K562 (cell line): Measurements from ENCODE around the gene BRD7. TPM values are rescaled to one million over a fixed set of nuclear protein-coding genes. Genes with fewer than 3 reads are reported as not detected.

Experiments
- CHCHD3 ChIP-seq: fragments of 250-450 bp; sonication (Bioruptor Pico); IDR thresholded peaks from 2 replicates; pipeline ENCODE4 v2.1.2; 2022; ENCODE audit warnings: mild to moderate bottlenecking
- CREB1 ChIP-seq, 2 experiments: sonication (generic) in 1 of 2; formaldehyde crosslinking in 1 of 2; IDR thresholded peaks; 2 replicates each; pipeline versions ENCODE4 v1.6.1 to v1.8.0; 2012 to 2022; ENCODE audit warnings: inconsistent platforms in 1 of 2, mild to moderate bottlenecking in 1 of 2, missing genetic modification reagents in 1 of 2, moderate library complexity in 1 of 2
- ELF1 ChIP-seq: fragments of 200-800 bp; sonication (Bioruptor generic); IDR thresholded peaks from 2 replicates; pipeline ENCODE4 v1.6.1; 2016; ENCODE audit warnings: missing genetic modification characterization, missing compliant biosample characterization
- ERF ChIP-seq: fragments of 450-650 bp; formaldehyde crosslinking; IDR thresholded peaks from 2 replicates; pipeline ENCODE4 v1.4.0; 2020; ENCODE audit warnings: mild to moderate bottlenecking, mixed read lengths
- HDAC2 ChIP-seq: fragments of 450-650 bp; IDR thresholded peaks from 2 replicates; pipeline ENCODE4 v1.6.1; 2016; ENCODE audit warnings: mild to moderate bottlenecking
- ILK ChIP-seq: fragments of 450-650 bp; IDR thresholded peaks from 2 replicates; pipeline ENCODE4 v1.6.1; 2016; ENCODE audit warnings: missing genetic modification characterization, low read depth, mild to moderate bottlenecking, missing compliant biosample characterization, moderate library complexity, borderline replicate concordance
- JUNB ChIP-seq: fragments of 450-650 bp; formaldehyde crosslinking; conservative IDR thresholded peaks from 2 replicates; pipeline ENCODE4 v1.4.0; 2020; ENCODE audit warnings: mild to moderate bottlenecking
- MTA1 ChIP-seq: fragments of 450-650 bp; IDR thresholded peaks from 2 replicates; pipeline ENCODE4 v1.6.1; 2017; ENCODE audit warnings: borderline replicate concordance
- NR2C2 ChIP-seq, 2 experiments: fragments of 200-800 bp in 1 of 2; sonication (Bioruptor generic) in 1 of 2; sonication (generic) in 1 of 2; formaldehyde crosslinking in 1 of 2; IDR thresholded peaks; 2 replicates each; pipeline versions ENCODE4 v1.6.1 to v1.8.0; 2016 to 2022; ENCODE audit warnings: mild to moderate bottlenecking in 1 of 2, missing compliant biosample characterization in 1 of 2, missing genetic modification characterization in 1 of 2, missing genetic modification reagents in 1 of 2
- RBBP5 ChIP-seq: fragments of 200-600 bp; sonication (generic); IDR thresholded peaks from 2 replicates; pipeline ENCODE4 v1.6.1; 2012; ENCODE audit warnings: borderline replicate concordance, mild to moderate bottlenecking, low read length, control low read depth, inconsistent platforms; ENCODE audit not compliant: insufficient read depth, poor library complexity, severe bottlenecking
- RBM39 ChIP-seq: fragments of 200-400 bp; formaldehyde crosslinking; optimal IDR thresholded peaks from 2 replicates; pipeline ENCODE3; 2018; ENCODE audit warnings: low read depth, low read length
- SMC3 ChIP-seq: conservative IDR thresholded peaks from 2 replicates; pipeline ENCODE4 v1.6.1; 2011; ENCODE audit warnings: low read depth, low read length, improper control_type of control experiment; ENCODE audit not compliant: insufficient read depth
- SRF ChIP-seq, 2 experiments: fragments of 250-450, 450-650 bp in 1 of 2; sonication (Bioruptor Pico) in 1 of 2; sonication (generic) in 1 of 2; formaldehyde crosslinking; IDR thresholded peaks; 2 replicates each; pipeline versions ENCODE4 v1.5.0 to v1.5.1; 2020 to 2022; ENCODE audit warnings: mild to moderate bottlenecking in 1 of 2, missing genetic modification reagents in 1 of 2
- STAT5B ChIP-seq: fragments of 250-450 bp; sonication (Bioruptor Pico); IDR thresholded peaks from 2 replicates; pipeline ENCODE4 v1.8.0; 2021; ENCODE audit warnings: mild to moderate bottlenecking, inconsistent platforms
- ZFX ChIP-seq: sonication (generic); formaldehyde crosslinking; IDR thresholded peaks from 2 replicates; pipeline ENCODE4 v1.8.0; 2022; ENCODE audit warnings: mild to moderate bottlenecking, missing genetic modification reagents, moderate library complexity
- ZNF431 ChIP-seq: sonication (generic); formaldehyde crosslinking; IDR thresholded peaks from 2 replicates; pipeline ENCODE4 v1.8.0; 2022; ENCODE audit warnings: mild to moderate bottlenecking, missing genetic modification reagents
- ZNF589 ChIP-seq: fragments of 200-800 bp; sonication (Bioruptor generic); IDR thresholded peaks from 2 replicates; pipeline ENCODE4 v1.6.1; 2016; ENCODE audit warnings: low read depth, missing genetic modification characterization, missing compliant biosample characterization
- ZNF766 ChIP-seq: fragments of 200-800 bp; sonication (Bioruptor generic); conservative IDR thresholded peaks from 2 replicates; pipeline ENCODE4 v1.6.1; 2016; ENCODE audit warnings: missing genetic modification characterization, missing compliant biosample characterization
- ZNF830 ChIP-seq: fragments of 250-450 bp; sonication (Bioruptor Pico); IDR thresholded peaks from 2 replicates; pipeline ENCODE4 v1.5.0; 2021; ENCODE audit warnings: mild to moderate bottlenecking
- polyA plus RNA-seq, 8 experiments: library from polyadenylated mRNA; depleted of rRNA in 4 of 8; stranded (reverse) in 5 of 8; unstranded in 3 of 8; fragments of >200 nt; fragmentation: Nextera tagmentation in 2 of 8; fragmentation: Illumina TruSeq in 1 of 8; extraction: Ambion mirVana in 2 of 8; extraction: Trizol in 1 of 8; gene quantifications; 2 replicates each; pipeline versions ENCODE4 v1.2.1 to v1.2.3, GENCODE V29; 2011 to 2014; ENCODE audit warnings: inconsistent platforms in 1 of 8, missing spikeins in 1 of 8
- total RNA-seq, 7 experiments: library from RNA; depleted of rRNA in 6 of 7; stranded (reverse); fragments of >200 nt in 6 of 7; fragmentation: Illumina TruSeq in 2 of 7; extraction: Trizol in 2 of 7; gene quantifications; 2 replicates each; pipeline versions ENCODE4 v1.2.1 to v1.2.3, GENCODE V29; 2011 to 2021; ENCODE audit warnings: low replicate concordance in 1 of 7
- TF ChIP-seq, protein P1 (sequence below): fragments of 250-450 bp; sonication (Bioruptor Pico); IDR thresholded peaks from 2 replicates; pipeline ENCODE4 v1.8.0; 2022; ENCODE audit warnings: moderate library complexity, mild to moderate bottlenecking, inconsistent platforms
- TF ChIP-seq, protein P2 (sequence below): fragments of 250-450 bp; sonication (Bioruptor Pico); IDR thresholded peaks from 2 replicates; pipeline ENCODE4 v1.8.0; 2021; ENCODE audit warnings: mild to moderate bottlenecking, moderate library complexity
- TF ChIP-seq, protein P3 (sequence below): fragments of 450-650 bp; IDR thresholded peaks from 2 replicates; pipeline ENCODE4 v1.6.1; 2016; ENCODE audit warnings: borderline replicate concordance
- TF ChIP-seq, protein P4 (sequence below): fragments of 250-450 bp; sonication (Bioruptor Pico); IDR thresholded peaks from 2 replicates; pipeline ENCODE4 v1.5.1; 2021; ENCODE audit warnings: mild to moderate bottlenecking

BRD7 gene
- total and polyA plus RNA-seq, 9 of the 15 experiments (the other 6 are each of a cell fraction or from before 2014, with no cell fraction given), result 20.6 to 101 (median 68.7) TPM

DNA sequence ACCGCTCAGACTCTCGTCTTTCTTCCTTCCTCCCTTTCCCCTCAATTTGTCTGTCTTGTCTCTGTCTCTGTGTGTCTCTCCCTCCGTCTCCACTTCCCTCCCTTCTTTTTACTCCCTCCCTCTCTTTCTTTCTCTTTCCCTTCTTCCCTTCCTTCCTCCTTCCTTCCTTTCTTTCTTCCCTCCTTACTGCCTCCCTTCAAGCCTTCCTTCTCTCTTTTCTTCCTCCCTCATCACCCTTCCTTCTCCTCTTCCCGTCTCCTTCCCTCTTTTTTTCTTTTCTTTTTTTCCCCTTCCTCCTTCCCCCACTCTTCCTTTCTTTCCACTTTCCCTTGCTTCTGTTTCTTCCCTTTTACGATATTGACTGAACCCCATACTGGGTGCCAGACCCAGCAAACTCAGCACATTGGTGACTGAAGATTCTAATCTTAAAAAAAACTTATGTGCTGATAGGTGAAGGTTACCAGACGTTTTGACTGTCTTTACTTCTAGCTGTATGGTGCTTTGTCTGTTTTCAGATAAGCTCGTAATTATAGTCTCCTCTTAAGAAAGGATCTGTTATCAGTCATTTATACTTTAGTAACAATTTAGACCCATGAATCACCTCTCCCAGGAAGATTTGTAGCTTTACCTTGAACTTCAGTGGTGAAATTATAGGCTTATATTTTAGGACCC lies 481 bp upstream of the BRD7 start (continued):
- TF ChIP-seq STAT5B (no peak), NR2C2 (CRISPR knock-in tag; IDR thresholded peaks at IDR 0.05) (no peak), NR2C2 (tag; IDR thresholded peaks at IDR 0.05) (no peak), RBM39 (no peak), HDAC2 (peak; percentile 91), MTA1 (peak; percentile 97), ERF (CRISPR knock-in tag) (no peak), CREB1 (IDR thresholded peaks at IDR 0.05) (no peak), CREB1 (CRISPR knock-in tag; IDR thresholded peaks at IDR 0.05) (no peak), RBBP5 (no peak), ZNF830 (no peak), CHCHD3 (CRISPR knock-in tag) (no peak), ELF1 (tag) (no peak), ZFX (CRISPR knock-in tag) (no peak), ZNF589 (CRISPR knock-in tag) (no peak), SRF (CRISPR knock-in tag; IDR thresholded peaks at IDR 0.05) (no peak), ZNF766 (no peak), SMC3 (no peak), ZNF431 (CRISPR knock-in tag) (no peak), JUNB (CRISPR knock-in tag) (no peak), ILK (tag) (no peak)
- TF ChIP-seq, protein P1, sequence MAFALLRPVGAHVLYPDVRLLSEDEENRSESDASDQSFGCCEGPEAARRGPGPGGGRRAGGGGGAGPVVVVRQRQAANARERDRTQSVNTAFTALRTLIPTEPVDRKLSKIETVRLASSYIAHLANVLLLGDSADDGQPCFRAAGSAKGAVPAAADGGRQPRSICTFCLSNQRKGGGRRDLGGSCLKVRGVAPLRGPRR, result no peak
- TF ChIP-seq, protein P2, sequence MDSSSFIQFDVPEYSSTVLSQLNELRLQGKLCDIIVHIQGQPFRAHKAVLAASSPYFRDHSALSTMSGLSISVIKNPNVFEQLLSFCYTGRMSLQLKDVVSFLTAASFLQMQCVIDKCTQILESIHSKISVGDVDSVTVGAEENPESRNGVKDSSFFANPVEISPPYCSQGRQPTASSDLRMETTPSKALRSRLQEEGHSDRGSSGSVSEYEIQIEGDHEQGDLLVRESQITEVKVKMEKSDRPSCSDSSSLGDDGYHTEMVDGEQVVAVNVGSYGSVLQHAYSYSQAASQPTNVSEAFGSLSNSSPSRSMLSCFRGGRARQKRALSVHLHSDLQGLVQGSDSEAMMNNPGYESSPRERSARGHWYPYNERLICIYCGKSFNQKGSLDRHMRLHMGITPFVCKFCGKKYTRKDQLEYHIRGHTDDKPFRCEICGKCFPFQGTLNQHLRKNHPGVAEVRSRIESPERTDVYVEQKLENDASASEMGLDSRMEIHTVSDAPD (CRISPR knock-in tag), result no peak
- TF ChIP-seq, protein P3, sequence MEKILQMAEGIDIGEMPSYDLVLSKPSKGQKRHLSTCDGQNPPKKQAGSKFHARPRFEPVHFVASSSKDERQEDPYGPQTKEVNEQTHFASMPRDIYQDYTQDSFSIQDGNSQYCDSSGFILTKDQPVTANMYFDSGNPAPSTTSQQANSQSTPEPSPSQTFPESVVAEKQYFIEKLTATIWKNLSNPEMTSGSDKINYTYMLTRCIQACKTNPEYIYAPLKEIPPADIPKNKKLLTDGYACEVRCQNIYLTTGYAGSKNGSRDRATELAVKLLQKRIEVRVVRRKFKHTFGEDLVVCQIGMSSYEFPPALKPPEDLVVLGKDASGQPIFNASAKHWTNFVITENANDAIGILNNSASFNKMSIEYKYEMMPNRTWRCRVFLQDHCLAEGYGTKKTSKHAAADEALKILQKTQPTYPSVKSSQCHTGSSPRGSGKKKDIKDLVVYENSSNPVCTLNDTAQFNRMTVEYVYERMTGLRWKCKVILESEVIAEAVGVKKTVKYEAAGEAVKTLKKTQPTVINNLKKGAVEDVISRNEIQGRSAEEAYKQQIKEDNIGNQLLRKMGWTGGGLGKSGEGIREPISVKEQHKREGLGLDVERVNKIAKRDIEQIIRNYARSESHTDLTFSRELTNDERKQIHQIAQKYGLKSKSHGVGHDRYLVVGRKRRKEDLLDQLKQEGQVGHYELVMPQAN, result peak; percentile 79; the same call in 1 of the 2 replicates
- TF ChIP-seq, protein P4, sequence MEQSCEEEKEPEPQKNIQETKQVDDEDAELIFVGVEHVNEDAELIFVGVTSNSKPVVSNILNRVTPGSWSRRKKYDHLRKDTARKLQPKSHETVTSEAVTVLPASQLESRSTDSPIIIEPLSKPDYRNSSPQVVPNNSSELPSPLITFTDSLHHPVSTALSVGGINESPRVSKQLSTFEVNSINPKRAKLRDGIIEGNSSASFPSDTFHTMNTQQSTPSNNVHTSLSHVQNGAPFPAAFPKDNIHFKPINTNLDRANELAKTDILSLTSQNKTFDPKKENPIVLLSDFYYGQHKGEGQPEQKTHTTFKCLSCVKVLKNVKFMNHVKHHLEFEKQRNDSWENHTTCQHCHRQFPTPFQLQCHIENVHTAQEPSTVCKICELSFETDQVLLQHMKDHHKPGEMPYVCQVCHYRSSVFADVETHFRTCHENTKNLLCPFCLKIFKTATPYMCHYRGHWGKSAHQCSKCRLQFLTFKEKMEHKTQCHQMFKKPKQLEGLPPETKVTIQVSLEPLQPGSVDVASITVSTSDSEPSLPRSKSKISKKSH (CRISPR knock-in tag), result no peak
